K562 (cell line): Measurements from ENCODE around the gene SETD1B. TPM values are rescaled to one million over a fixed set of nuclear protein-coding genes. Genes with fewer than 3 reads are reported as not detected.

ENCODE experiments used
- BRD4 ChIP-seq: fragments of 200-600 bp; sonication (generic); IDR thresholded peaks from 2 replicates; pipeline ENCODE4 v1.6.1; 2017; ENCODE audit warnings: inconsistent platforms
- DPF2 ChIP-seq: fragments of 450-650 bp; IDR thresholded peaks from 2 replicates; pipeline ENCODE4 v1.6.1; 2016
- E2F4 ChIP-seq: sonication (generic); formaldehyde crosslinking; IDR thresholded peaks from 2 replicates; pipeline ENCODE4 v1.8.0; 2022; ENCODE audit warnings: mild to moderate bottlenecking, low read depth, missing genetic modification reagents
- GTF2F1 ChIP-seq: IDR thresholded peaks from 2 replicates; pipeline ENCODE4 v1.6.1; 2011; ENCODE audit warnings: low read depth, low read length, improper control_type of control experiment
- HMGN3 ChIP-seq: IDR thresholded peaks from 2 replicates; pipeline ENCODE4 v1.6.1; 2011; ENCODE audit warnings: borderline replicate concordance, low read depth, mild to moderate bottlenecking, mixed read lengths, low read length; ENCODE audit not compliant: insufficient read length; ENCODE audit errors: extremely low read depth
- HNRNPUL1 ChIP-seq: fragments of 200-400 bp; formaldehyde crosslinking; IDR thresholded peaks from 2 replicates; pipeline ENCODE4 v1.6.1; 2017; ENCODE audit warnings: low read length
- MLLT1 ChIP-seq, 2 experiments: fragments of 450-650 bp; IDR thresholded peaks; 2 replicates each; pipeline ENCODE4 v1.6.1; 2016
- MXD1 ChIP-seq: fragments of 250-450 bp; sonication (Bioruptor Pico); IDR thresholded peaks from 2 replicates; pipeline ENCODE4 v1.8.0; 2021; ENCODE audit warnings: borderline replicate concordance, mild to moderate bottlenecking, moderate library complexity; ENCODE audit not compliant: poor library complexity, severe bottlenecking
- NR4A1 ChIP-seq, 2 experiments: fragments of 250-450 bp in 1 of 2; fragments of 450-650 bp in 1 of 2; sonication (Bioruptor Pico) in 1 of 2; IDR thresholded peaks; 2 replicates each; pipeline versions ENCODE4 v1.4.0 to v1.6.1; 2016 to 2020; ENCODE audit warnings: mild to moderate bottlenecking in 2 of 2, missing compliant biosample characterization in 1 of 2, missing genetic modification characterization in 1 of 2, moderate library complexity in 1 of 2
- RBM14 ChIP-seq: fragments of 200-400 bp; formaldehyde crosslinking; IDR thresholded peaks from 2 replicates; pipeline ENCODE4 v1.6.1; 2018; ENCODE audit warnings: low read depth, mild to moderate bottlenecking, low read length, moderate library complexity, borderline replicate concordance; ENCODE audit not compliant: insufficient read depth
- SFPQ ChIP-seq: fragments of 200-400 bp; formaldehyde crosslinking; IDR thresholded peaks from 2 replicates; pipeline ENCODE4 v1.6.1; 2017; ENCODE audit warnings: mild to moderate bottlenecking, low read depth, low read length, moderate library complexity
- XRCC3 ChIP-seq: fragments of 450-650 bp; IDR thresholded peaks from 2 replicates; pipeline ENCODE4 v1.6.1; 2017; ENCODE audit warnings: mild to moderate bottlenecking, moderate library complexity
- ZBTB5 ChIP-seq: fragments of 450-650 bp; IDR thresholded peaks from 2 replicates; pipeline ENCODE4 v1.6.1; 2017; ENCODE audit warnings: antibody characterized with exemption
- ZHX1 ChIP-seq: fragments of 150-350 bp; conservative IDR thresholded peaks from 2 replicates; pipeline ENCODE4 v1.6.1; 2014; ENCODE audit warnings: low read length
- ZKSCAN3 ChIP-seq: fragments of 250-450 bp; sonication (Bioruptor Pico); IDR thresholded peaks from 2 replicates; pipeline ENCODE4 v1.4.0; 2020
- ZNF695 ChIP-seq: fragments of 450-650 bp; formaldehyde crosslinking; IDR thresholded peaks from 2 replicates; pipeline ENCODE4 v1.4.0; 2020; ENCODE audit warnings: mild to moderate bottlenecking, moderate library complexity
- ZNF764 ChIP-seq: fragments of 250-450 bp; sonication (Bioruptor Pico); IDR thresholded peaks from 2 replicates; pipeline ENCODE4 v1.4.0; 2020; ENCODE audit warnings: low read depth, mild to moderate bottlenecking, moderate library complexity
- ZNF77 ChIP-seq: fragments of 250-450 bp; sonication (Bioruptor Pico); IDR thresholded peaks from 2 replicates; pipeline ENCODE4 v1.5.0; 2020
- polyA plus RNA-seq, 8 experiments: library from polyadenylated mRNA; depleted of rRNA in 4 of 8; stranded (reverse) in 5 of 8; unstranded in 3 of 8; fragments of >200 nt; fragmentation: Nextera tagmentation in 2 of 8; fragmentation: Illumina TruSeq in 1 of 8; extraction: Ambion mirVana in 2 of 8; extraction: Trizol in 1 of 8; gene quantifications; 2 replicates each; pipeline versions ENCODE4 v1.2.1 to v1.2.3, GENCODE V29; 2011 to 2014; ENCODE audit warnings: inconsistent platforms in 1 of 8, missing spikeins in 1 of 8
- total RNA-seq, 7 experiments: library from RNA; depleted of rRNA in 6 of 7; stranded (reverse); fragments of >200 nt in 6 of 7; fragmentation: Illumina TruSeq in 2 of 7; extraction: Trizol in 2 of 7; gene quantifications; 2 replicates each; pipeline versions ENCODE4 v1.2.1 to v1.2.3, GENCODE V29; 2011 to 2021; ENCODE audit warnings: low replicate concordance in 1 of 7

The SETD1B gene
- total and polyA plus RNA-seq, 9 of the 15 experiments (the other 6 are each of a cell fraction or from before 2014, with no cell fraction given): 0.48 to 26.6 (median 2.3) TPM

- TF ChIP-seq GTF2F1 (no peak), ZNF695 (CRISPR knock-in tag) (no peak), HNRNPUL1 (no peak), XRCC3 (no peak), ZKSCAN3 (CRISPR knock-in tag) (no peak), MLLT1 (IDR thresholded peaks at IDR 0.05) (no peak), ZHX1 (no peak), DPF2 (no peak), SFPQ (no peak), NR4A1 (CRISPR knock-in tag; IDR thresholded peaks at IDR 0.05) (no peak), NR4A1 (tag; IDR thresholded peaks at IDR 0.05) (no peak), HMGN3 (no peak), E2F4 (CRISPR knock-in tag) (no peak), MXD1 (CRISPR knock-in tag) (no peak), ZBTB5 (no peak), BRD4 (no peak), ZNF77 (CRISPR knock-in tag) (no peak), RBM14 (no peak), ZNF764 (CRISPR knock-in tag) (no peak)
These were observed 8.6 kb downstream of the SETD1B start (continued) for GRCh38 chr12:121812320-121812871.
